GM23338 (cell line): Measurements from ENCODE around the gene CASR. TPM values are rescaled to one million over a fixed set of nuclear protein-coding genes. Genes with fewer than 3 reads are reported as not detected.

Source experiments
- ATAC-seq: fragments of 200-7000 bp; cut with Tn5 transposase; 3 replicates; pipeline ENCODE4 v1.9.1; 2020
- DNase-seq: peaks from one replicate; pipeline ENCODE4 v3.0.0-alpha.2; 2015; ENCODE audit warnings: low spot score
- H2AFZ ChIP-seq: fragments of 200-600 bp; sonication (generic); 2 replicates; pipeline ENCODE4 v1.8.0; 2016; ENCODE audit warnings: antibody characterized with exemption, mild to moderate bottlenecking, moderate library complexity
- H3F3A ChIP-seq: fragments of 200-600 bp; sonication (generic); replicated peaks from 2 replicates; pipeline ENCODE4 v1.8.0; 2017; ENCODE audit warnings: antibody characterized with exemption, mixed run types, low read depth
- H3K27ac ChIP-seq: fragments of 200-600 bp; sonication (generic); 2 replicates; pipeline ENCODE4 v1.6.1; 2016; ENCODE audit warnings: low read depth
- H3K27me3 ChIP-seq: fragments of 200-600 bp; sonication (generic); 2 replicates; pipeline ENCODE4 v1.8.0; 2016; ENCODE audit warnings: mild to moderate bottlenecking, mixed run types, moderate library complexity; ENCODE audit not compliant: insufficient read depth
- H3K36me3 ChIP-seq: fragments of 200-600 bp; sonication (generic); 2 replicates; pipeline ENCODE4 v1.8.0; 2016; ENCODE audit warnings: mild to moderate bottlenecking; ENCODE audit not compliant: insufficient read depth
- H3K4me1 ChIP-seq: fragments of 200-600 bp; sonication (generic); 2 replicates; pipeline ENCODE4 v1.8.0; 2016; ENCODE audit warnings: mild to moderate bottlenecking, moderate library complexity; ENCODE audit not compliant: insufficient read depth
- H3K4me2 ChIP-seq: fragments of 200-600 bp; sonication (generic); 2 replicates; pipeline ENCODE4 v1.7.1; 2017; ENCODE audit warnings: mixed run types
- H3K4me3 ChIP-seq: fragments of 200-600 bp; sonication (generic); 2 replicates; pipeline ENCODE4 v1.6.1; 2016; ENCODE audit warnings: mixed run types
- H3K79me2 ChIP-seq: fragments of 200-600 bp; sonication (generic); replicated peaks from 2 replicates; pipeline ENCODE4 v1.8.0; 2017; ENCODE audit warnings: mild to moderate bottlenecking; ENCODE audit not compliant: insufficient read depth
- H3K9me2 ChIP-seq: fragments of 200-600 bp; sonication (generic); 2 replicates; pipeline ENCODE4 v1.8.0; 2017; ENCODE audit not compliant: insufficient read depth
- H4K20me1 ChIP-seq: fragments of 200-600 bp; sonication (generic); replicated peaks from 2 replicates; pipeline ENCODE4 v1.8.0; 2017; ENCODE audit warnings: mild to moderate bottlenecking; ENCODE audit not compliant: insufficient read depth
- H3K27ac Mint-ChIP-seq: 2 replicates; pipeline ENCODE4 v1.8.0; 2020; ENCODE audit warnings: inconsistent platforms, mild to moderate bottlenecking, moderate library complexity, mixed read lengths
- H3K27me3 Mint-ChIP-seq: 3 replicates; pipeline ENCODE4 v1.8.0; 2022; ENCODE audit warnings: low read depth, mild to moderate bottlenecking, moderate library complexity, mixed read lengths, inconsistent platforms; ENCODE audit not compliant: insufficient read depth, poor library complexity
- H3K36me3 Mint-ChIP-seq: 3 replicates; pipeline ENCODE4 v1.8.0; 2021; ENCODE audit warnings: low read depth, mild to moderate bottlenecking, inconsistent platforms, moderate library complexity, mixed read lengths
- H3K4me1 Mint-ChIP-seq: 3 replicates; pipeline ENCODE4 v1.8.0; 2020; ENCODE audit warnings: mild to moderate bottlenecking, inconsistent platforms, mixed read lengths
- H3K4me3 Mint-ChIP-seq: 3 replicates; pipeline ENCODE4 v1.8.0; 2021; ENCODE audit warnings: moderate library complexity, mild to moderate bottlenecking, inconsistent platforms, mixed read lengths
- H3K9me3 Mint-ChIP-seq: 3 replicates; pipeline ENCODE4 v1.8.0; 2020; ENCODE audit warnings: moderate library complexity, mild to moderate bottlenecking, inconsistent platforms, mixed read lengths
- CREB1 ChIP-seq: fragments of 250-450 bp; sonication (Bioruptor Pico); IDR thresholded peaks from 2 replicates; pipeline ENCODE4 v1.5.0; 2020; ENCODE audit warnings: low read depth, mild to moderate bottlenecking, moderate library complexity
- CTCF ChIP-seq, 2 experiments: fragments of 200-600 bp in 1 of 2; sonication (generic) in 1 of 2; conservative IDR thresholded peaks; 2 replicates each; pipeline versions ENCODE4 v1.5.1 to v1.6.1; 2016 to 2017; ENCODE audit warnings: antibody characterized with exemption in 2 of 2, low read depth in 2 of 2, mild to moderate bottlenecking in 2 of 2, moderate library complexity in 1 of 2
- ETS1 ChIP-seq: IDR thresholded peaks from 2 replicates; pipeline ENCODE4 v1.6.1; 2016; ENCODE audit warnings: antibody characterized with exemption
- EZH2 ChIP-seq: fragments of 200-600 bp; sonication (generic); IDR thresholded peaks from one replicate; pipeline ENCODE4 v1.8.0; 2017; ENCODE audit warnings: antibody characterized with exemption, mild to moderate bottlenecking, low read depth; ENCODE audit not compliant: unreplicated experiment
- EZH2phosphoT487 ChIP-seq: fragments of 200-600 bp; sonication (generic); IDR thresholded peaks from one replicate; pipeline ENCODE4 v1.8.1; 2018; ENCODE audit warnings: antibody characterized with exemption; ENCODE audit not compliant: unreplicated experiment
- JUNB ChIP-seq: IDR thresholded peaks from one replicate; pipeline ENCODE4 v1.6.1; 2016; ENCODE audit warnings: antibody characterized with exemption; ENCODE audit not compliant: unreplicated experiment
- NANOG ChIP-seq: IDR thresholded peaks from 2 replicates; pipeline ENCODE4 v1.6.1; 2016; ENCODE audit warnings: antibody characterized with exemption, borderline replicate concordance
- POLR2AphosphoS5 ChIP-seq: IDR thresholded peaks from 2 replicates; pipeline ENCODE4 v1.6.1; 2016; ENCODE audit warnings: antibody characterized with exemption, low read depth
- REST ChIP-seq: IDR thresholded peaks from one replicate; pipeline ENCODE4 v1.6.1; 2018; ENCODE audit warnings: antibody characterized with exemption; ENCODE audit not compliant: unreplicated experiment
- STAT1 ChIP-seq: IDR thresholded peaks from one replicate; pipeline ENCODE4 v1.6.1; 2016; ENCODE audit warnings: antibody characterized with exemption; ENCODE audit not compliant: unreplicated experiment
- ZNF114 ChIP-seq: fragments of 250-450 bp; sonication (Bioruptor Pico); IDR thresholded peaks from 2 replicates; pipeline ENCODE4 v1.5.0; 2020; ENCODE audit warnings: mild to moderate bottlenecking, moderate library complexity
- ZNF331 ChIP-seq: fragments of 250-450 bp; sonication (Bioruptor Pico); IDR thresholded peaks from 2 replicates; pipeline ENCODE4 v1.5.0; 2020; ENCODE audit warnings: low read depth, mild to moderate bottlenecking, moderate library complexity
- ZNF462 ChIP-seq: fragments of 250-450 bp; sonication (Bioruptor Pico); IDR thresholded peaks from 2 replicates; pipeline ENCODE4 v1.5.0; 2020; ENCODE audit warnings: mild to moderate bottlenecking, moderate library complexity
- polyA plus RNA-seq: library from polyadenylated mRNA; unstranded; fragments of >200 nt; fragmentation: Nextera tagmentation; extraction: Ambion mirVana; gene quantifications from 2 replicates; pipeline ENCODE4 v1.2.1, GENCODE V29; 2016
- total RNA-seq: library from RNA; depleted of rRNA; stranded (reverse); fragments of >200 nt; shearing (Covaris generic); gene quantifications from 2 replicates; pipeline ENCODE4 v1.2.3, GENCODE V29; 2014

Gene CASR
- total and polyA plus RNA-seq, 2 experiments from 2014 or later: 0.08 to 0.56 TPM

- Histone ChIP-seq H3K36me3 (no peaks in the 10 kb centered on the region), H3K4me1 (no peaks in the 10 kb centered on the region), H3K27ac (no peak overlapping the region), H3K4me2 (no peak overlapping the region), H2AFZ (no peak overlapping the region), H4K20me1 (no peaks in the 10 kb centered on the region), H3K79me2 (no peaks in the 10 kb centered on the region), H3K4me3 (no peak overlapping the region), H3F3A (no peaks in the 10 kb centered on the region), H3K9me2 (no peaks in the 10 kb centered on the region), H3K27me3 (no peaks in the 10 kb centered on the region)
- Mint-ChIP-seq H3K27me3 (no peaks in the 10 kb centered on the region), H3K4me3 (no peak overlapping the region), H3K36me3 (no peaks in the 10 kb centered on the region), H3K9me3 (no peaks in the 10 kb centered on the region), H3K27ac (no peak overlapping the region), H3K4me1 (no peaks in the 10 kb centered on the region)
- TF ChIP-seq ZNF462 (CRISPR knock-in tag) (no peak), CREB1 (CRISPR knock-in tag) (no peak), REST (no peak), ZNF114 (no peak), NANOG (no peak), EZH2 (no peak), CTCF (conservative IDR thresholded peaks at IDR 0.05; ENCODE audit: low read depth in 2 of 2) (no peak), POLR2AphosphoS5 (no peak), ETS1 (no peak), EZH2phosphoT487 (no peak), JUNB (no peak), STAT1 (no peak), ZNF331 (CRISPR knock-in tag) (no peak)
- DNase-seq: peak; percentile 7
- peak; percentile 59 for ATAC-seq
These were observed 148.4 kb downstream of the CASR start for GRCh38 chr3:122331886-122332285.
